ENCODE results near the gene LIX1.

LIX1 gene

GRCh38 chr5:97067296-97067850 lies 75.0 kb downstream of the LIX1 start:
- TF ChIP-seq CTCF (IDR thresholded peaks at IDR 0.05; ENCODE audit: low read depth, low read length): no peak
- no peak for DNase-seq (ENCODE audit: extremely low read depth, low read depth)

- DNase-seq (ENCODE audit: extremely low read depth, low read depth): no peak
- no peak for TF ChIP-seq CTCF (IDR thresholded peaks at IDR 0.05; ENCODE audit: low read depth, low read length)
These were observed 76.9 kb downstream of the LIX1 start for GRCh38 chr5:97065475-97065874.

- no peak for TF ChIP-seq CTCF (IDR thresholded peaks at IDR 0.05; ENCODE audit: low read depth, low read length)
- DNase-seq (ENCODE audit: extremely low read depth, low read depth): no peak
These were observed 79.2 kb downstream of the LIX1 start for GRCh38 chr5:97063251-97063650.

GRCh38 chr5:97062046-97062445 lies 80.4 kb downstream of the LIX1 start:
- DNase-seq (ENCODE audit: extremely low read depth, low read depth): no peak
- TF ChIP-seq CTCF (IDR thresholded peaks at IDR 0.05; ENCODE audit: low read depth, low read length): no peak

- DNase-seq (ENCODE audit: extremely low read depth, low read depth): no peak
- TF ChIP-seq CTCF (IDR thresholded peaks at IDR 0.05; ENCODE audit: low read depth, low read length): no peak
These were observed 86.1 kb downstream of the LIX1 start for GRCh38 chr5:97056263-97056662.

GRCh38 chr5:97049175-97049574 lies 93.2 kb downstream of the LIX1 start:
- no peak for TF ChIP-seq CTCF (IDR thresholded peaks at IDR 0.05; ENCODE audit: low read depth, low read length)
- DNase-seq (ENCODE audit: extremely low read depth, low read depth): no peak

- DNase-seq (ENCODE audit: extremely low read depth, low read depth): no peak
- TF ChIP-seq CTCF (IDR thresholded peaks at IDR 0.05; ENCODE audit: low read depth, low read length): no peak
These were observed 95.3 kb downstream of the LIX1 start for GRCh38 chr5:97047076-97047475.

All from AG09319 (cell line).